Metanephros (tissue), 1 donor: ENCODE data around the gene RBM33. TPM values are rescaled to one million over a fixed set of nuclear protein-coding genes. Genes with fewer than 3 reads are reported as not detected.

Experiments
- total RNA-seq: library from RNA; depleted of rRNA; stranded (reverse); fragments of >200 nt; gene quantifications from one replicate; pipeline ENCODE4 v1.2.3, GENCODE V29; 2014

The RBM33 gene
- total RNA-seq, result 58.4 TPM

GRCh38 chr7:155644178-155644970 lies at the start of gene RBM33:
RBM33 (plus strand) TSS chr7:155644661; CDS start chr7:155644877, 216 bp downstream.

GRCh38 chr7:155811895-155812761 lies 167.7 kb downstream of the RBM33 start, which contains the start of gene SHH:
SHH (minus strand) TSS chr7:155812463; CDS start chr7:155812122, 341 bp downstream.

Other genes starting within 250 kb of the RBM33 start
- gene EN2, start 186.5 kb upstream of the RBM33 start, total RNA-seq, result not detected
- not detected for gene CNPY1, start 98.1 kb upstream of the RBM33 start, total RNA-seq
- 1.8 TPM for gene SHH, start 167.8 kb downstream of the RBM33 start, total RNA-seq